Prostate gland (tissue), 2 donors: ENCODE data around the gene MAFB. TPM values are rescaled to one million over a fixed set of nuclear protein-coding genes. Genes with fewer than 3 reads are reported as not detected.
"Not testable (repeated sequence)": the region's sequence is repeated elsewhere in the genome, so short reads cannot be mapped to it uniquely, and the experiment has no call there.

Experiments used
- DNase-seq: peaks from one replicate; pipeline ENCODE4 v3.0.0-alpha.2; 2019; ENCODE audit warnings: low spot score
- H3K27ac ChIP-seq, 2 donors: fragments of 200-600 bp; sonication (generic); 2 replicates each; pipeline ENCODE4 v1.5.1; 2017 to 2019
- H3K27me3 ChIP-seq: fragments of 200-600 bp; sonication (generic); replicated peaks from 2 replicates; pipeline ENCODE4 v1.5.1; 2019; ENCODE audit not compliant: insufficient read depth
- H3K36me3 ChIP-seq, 2 donors: fragments of 200-600 bp; sonication (generic); 1 replicate in 1 of 2; 2 replicates in 1 of 2; pipeline versions ENCODE4 v1.5.1 to v1.8.1; 2017 to 2019
- H3K4me1 ChIP-seq: fragments of 200-600 bp; sonication (generic); replicated peaks from 2 replicates; pipeline ENCODE4 v1.5.1; 2019
- H3K4me3 ChIP-seq, 2 donors: fragments of 200-600 bp; sonication (generic); 2 replicates each; pipeline ENCODE4 v1.5.1; 2017 to 2019
- H3K9me3 ChIP-seq: fragments of 200-600 bp; sonication (generic); 2 replicates; pipeline ENCODE4 v1.5.1; 2017
- CTCF ChIP-seq, 4 experiments: fragments of 200-600 bp in 2 of 4; fragments of 450-650 bp in 2 of 4; sonication (generic) in 2 of 4; IDR thresholded peaks; 1 replicate in 3 of 4; 2 replicates in 1 of 4; pipeline ENCODE4 v1.5.1; 2016 to 2019; ENCODE audit warnings: antibody characterized with exemption in 4 of 4, mild to moderate bottlenecking in 2 of 4, moderate library complexity in 2 of 4
- POLR2A ChIP-seq: fragments of 450-650 bp; IDR thresholded peaks from one replicate; pipeline ENCODE4 v1.6.1; 2016; ENCODE audit warnings: antibody characterized with exemption, mild to moderate bottlenecking
- POLR2AphosphoS5 ChIP-seq: sonication (generic); formaldehyde crosslinking; IDR thresholded peaks from one replicate; pipeline ENCODE4 v1.6.1; 2017; ENCODE audit warnings: antibody characterized with exemption
- WGBS: methylation state at CpG from one replicate; pipeline ENCODE4 v1.1.5; 2018; 5-methylcytosine and 5-hydroxymethylcytosine counted together
- intact Hi-C: fragments of 100-400 bp; cut with DNase I; formaldehyde crosslinking; loops from one replicate; pipeline ENCODE4 v1.14.2; 2022
- total RNA-seq, 2 donors: library from RNA; depleted of rRNA; stranded (reverse); fragments of >200 nt; gene quantifications; one replicate each; pipeline ENCODE4 v1.1.0, GENCODE V29; 2016

Gene MAFB
- total RNA-seq, result 10 to 100 TPM; 34.0 to 49.5 TPM

GRCh38 chr20:40689100-40689942, at the start of gene MAFB:
Gene MAFB, minus strand, starts transcription at chr20:40689236. Its CDS starts 386 bp downstream, at chr20:40688850.
- Histone ChIP-seq H3K4me1 (no peaks in the 10 kb centered on the region), H3K36me3 (no peaks in the 10 kb centered on the region), H3K9me3 (no peaks in the 10 kb centered on the region), H3K27me3 (no peaks in the 10 kb centered on the region), H3K4me3 (peak within 1 kb of the TSS; percentile 67 to 74), H3K27ac (peak within 1 kb of the TSS; percentile 94 to 96)
- TF ChIP-seq POLR2A, result peak; percentile 96
- TF ChIP-seq CTCF (IDR thresholded peaks at IDR 0.05), result peak in 1 of 4 experiments; percentile 18
- TF ChIP-seq POLR2AphosphoS5, result peak; percentile 89
- intact Hi-C loops, result loop anchor here (5.0 kb wide), 1 partner anchor 802 kb away; no protein-coding TSS in a partner anchor
- DNase-seq, result peak; percentile 95
- WGBS, result under 1% methylated on average over 64 of the region's 85 CpGs

- H3K36me3 ChIP-seq, H3K27me3 ChIP-seq, intact Hi-C loops, H3K27ac ChIP-seq, H3K4me3 ChIP-seq, H3K4me1 ChIP-seq, H3K9me3 ChIP-seq, DNase-seq: not testable (repeated sequence)
- 74% methylated on average over 4 of the region's 4 CpGs for WGBS
Observed at GRCh38 chr20:40736468-40736867, 47.4 kb upstream of the MAFB start.

- Histone ChIP-seq H3K27me3 (no peaks in the 10 kb centered on the region), H3K4me1 (no peaks in the 10 kb centered on the region), H3K27ac (no peak overlapping the region), H3K9me3 (no peaks in the 10 kb centered on the region), H3K36me3 (no peaks in the 10 kb centered on the region), H3K4me3 (no peak overlapping the region)
- intact Hi-C loops, result no loop called here
- WGBS, result 79% methylated on average over 2 of the region's 2 CpGs
- no peak for TF ChIP-seq CTCF (IDR thresholded peaks at IDR 0.05)
- TF ChIP-seq POLR2AphosphoS5, result no peak
- DNase-seq, result no peak
Observed at GRCh38 chr20:40728996-40729395, 40.0 kb upstream of the MAFB start.

- Histone ChIP-seq H3K9me3 (no peaks in the 10 kb centered on the region), H3K4me1 (no peaks in the 10 kb centered on the region), H3K27ac (no peak overlapping the region), H3K27me3 (no peaks in the 10 kb centered on the region), H3K36me3 (no peaks in the 10 kb centered on the region), H3K4me3 (no peak overlapping the region)
- DNase-seq, result no peak
- intact Hi-C loops, result no loop called here
- no peak for TF ChIP-seq POLR2AphosphoS5
- WGBS, result 61% methylated on average over 1 of the region's 1 CpG
Observed at GRCh38 chr20:40728470-40728869, 39.4 kb upstream of the MAFB start.

- H3K27ac ChIP-seq, result no peak overlapping the region
- no peak for TF ChIP-seq POLR2AphosphoS5
- no peak for TF ChIP-seq POLR2A
- TF ChIP-seq CTCF (IDR thresholded peaks at IDR 0.05), result no peak
- DNase-seq, result no peak
- H3K4me3 ChIP-seq, result no peak overlapping the region
- no peaks in the 10 kb centered on the region for H3K9me3 ChIP-seq
- H3K27me3 ChIP-seq, result no peaks in the 10 kb centered on the region
- H3K4me1 ChIP-seq, result no peaks in the 10 kb centered on the region
- intact Hi-C loops, result no loop called here
- H3K36me3 ChIP-seq, result no peaks in the 10 kb centered on the region
Observed at GRCh38 chr20:40727960-40728359, 38.9 kb upstream of the MAFB start.

- TF ChIP-seq POLR2AphosphoS5 (no peak), POLR2A (no peak), CTCF (IDR thresholded peaks at IDR 0.05) (no peak)
Observed at GRCh38 chr20:40726776-40727175, 37.7 kb upstream of the MAFB start.

More at GRCh38 chr20:40726776-40727175, 37.7 kb upstream of the MAFB start:
- Histone ChIP-seq H3K4me1 (no peaks in the 10 kb centered on the region), H3K36me3 (no peaks in the 10 kb centered on the region), H3K9me3 (no peaks in the 10 kb centered on the region), H3K27me3 (no peaks in the 10 kb centered on the region), H3K27ac (no peak overlapping the region), H3K4me3 (no peak overlapping the region)
- intact Hi-C loops, result no loop called here
- 78% methylated on average over 3 of the region's 3 CpGs for WGBS
- no peak for DNase-seq
